SK-N-SH treated with all-trans-retinoic acid at 6 μM for 48 hours (cell line): ENCODE results near the gene CNOT6L.

Experiments used
- CSDC2 ChIP-seq: fragments of 250-450 bp; sonication (Bioruptor Pico); IDR thresholded peaks from 2 replicates; pipeline ENCODE4 v1.5.0; 2020; ENCODE audit warnings: mild to moderate bottlenecking, moderate library complexity
- CSRNP3 ChIP-seq: fragments of 250-450 bp; sonication (Bioruptor Pico); IDR thresholded peaks from 2 replicates; pipeline ENCODE4 v1.5.1; 2021; ENCODE audit warnings: mild to moderate bottlenecking, moderate library complexity
- PPARA ChIP-seq: fragments of 250-450 bp; sonication (Bioruptor Pico); IDR thresholded peaks from 2 replicates; pipeline ENCODE4 v1.5.0; 2020; ENCODE audit warnings: mild to moderate bottlenecking, borderline replicate concordance

DNA sequence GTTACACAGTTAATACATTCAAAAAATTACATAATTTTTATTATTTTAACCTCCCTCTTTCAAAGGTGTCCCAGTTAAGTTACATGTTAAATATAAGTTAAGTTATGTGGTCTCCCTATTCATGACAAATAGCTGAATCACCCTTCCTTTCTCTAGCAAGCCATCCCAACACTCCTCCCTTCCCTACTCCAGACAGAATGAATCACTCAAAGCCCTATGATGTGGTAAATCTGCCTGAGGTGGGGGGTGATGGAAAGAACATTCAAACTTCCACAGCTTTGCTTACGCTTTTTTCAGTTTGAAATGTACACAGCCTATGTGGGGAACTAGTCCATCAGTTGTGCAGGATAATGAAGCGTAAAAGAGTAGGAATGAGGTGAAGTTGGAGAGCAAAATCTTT is 123.4 kb downstream of the CNOT6L start:
- TF ChIP-seq CSDC2 (CRISPR knock-in tag) (no peak), PPARA (CRISPR knock-in tag) (no peak), CSRNP3 (CRISPR knock-in tag) (no peak)
